HepG2 (cell line): ENCODE data around the gene RASGRP2. TPM values are rescaled to one million over a fixed set of nuclear protein-coding genes. Genes with fewer than 3 reads are reported as not detected.

Experiments
- ATAC-seq: fragments of 200-7000 bp; cut with Tn5 transposase; 3 replicates; pipeline ENCODE4 v1.9.1; 2020; ENCODE audit warnings: mild to moderate bottlenecking, moderate library complexity
- BruUV-seq: library from RNA; stranded (reverse); fragments of 400-500 nt; replicated peaks from 2 replicates; lab custom pipeline; 2021; lab: Mats Ljungman, UMichigan
- CTCF ChIA-PET: fragments of 300-600 bp; formaldehyde crosslinking; extraction: SDS; loops from one replicate; lab custom pipeline; 2021; ENCODE audit warnings: low total read pairs, inconsistent platforms, low intra/inter-chr PET ratio; lab: Yijun Ruan, JAX
- POLR2A ChIA-PET: fragments of 350-600 bp; sonication (Branson Sonifier 250); formaldehyde crosslinking; loops from one replicate; lab custom pipeline; 2020; ENCODE audit warnings: antibody characterized with exemption, inconsistent platforms; lab: Yijun Ruan, JAX
- DNase-seq: peaks from one replicate; pipeline ENCODE4 v3.0.0-alpha.2; 2015; ENCODE audit warnings: low spot score
- FAIRE-seq: peaks from 3 replicates; lab custom pipeline; 2011; peaks lifted over from hg19 to GRCh38; lab: Jason Lieb, UNC
- H2AFZ ChIP-seq: one replicate; pipeline ENCODE4 v1.6.1; 2011; ENCODE audit warnings: low read length, inconsistent platforms
- H3K27ac ChIP-seq: fragments of 300-600 bp; 3 replicates; pipeline ENCODE4 v1.8.0; 2011; ENCODE audit warnings: mixed run types, mild to moderate bottlenecking, mixed read lengths, low read length, inconsistent platforms; ENCODE audit not compliant: insufficient read depth; ENCODE audit errors: extremely low read length
- H3K27me3 ChIP-seq, 2 experiments: fragments of 200-600 bp in 1 of 2; 2 replicates in 1 of 2; 3 replicates in 1 of 2; pipeline versions ENCODE4 v1.6.0 to v1.8.0; 2011; ENCODE audit warnings: low read length in 2 of 2, mild to moderate bottlenecking in 2 of 2, moderate library complexity in 2 of 2, inconsistent platforms in 1 of 2; ENCODE audit not compliant: insufficient read depth in 2 of 2, control insufficient read depth in 1 of 2
- H3K36me3 ChIP-seq, 2 experiments: fragments of 200-600 bp in 1 of 2; replicated peaks in 1 of 2; 2 replicates in 1 of 2; 3 replicates in 1 of 2; pipeline versions ENCODE4 v1.5.1 to v1.8.0; 2011; ENCODE audit warnings: low read length in 2 of 2, inconsistent platforms in 1 of 2; ENCODE audit not compliant: insufficient read depth in 2 of 2, control insufficient read depth in 1 of 2
- H3K4me1 ChIP-seq: 2 replicates; pipeline ENCODE4 v1.5.1; 2012; ENCODE audit warnings: low read length, inconsistent platforms; ENCODE audit not compliant: insufficient read depth
- H3K4me2 ChIP-seq: 2 replicates; pipeline ENCODE4 v1.6.0; 2011; ENCODE audit warnings: low read depth, low read length, inconsistent platforms
- H3K4me3 ChIP-seq, 3 experiments: fragments of 200-600 bp in 1 of 3; sonication (generic), shearing (Covaris generic) in 1 of 3; replicated peaks in 1 of 3; 2 replicates each; pipeline ENCODE4 v1.5.1; 2011 to 2016; ENCODE audit warnings: low read length in 3 of 3, inconsistent platforms in 2 of 3, low read depth in 2 of 3, mild to moderate bottlenecking in 2 of 3, control low read depth in 1 of 3, mixed read lengths in 1 of 3; ENCODE audit not compliant: insufficient read depth in 1 of 3
- H3K79me2 ChIP-seq: one replicate; pipeline ENCODE4 v1.6.1; 2011; ENCODE audit warnings: low read length, inconsistent platforms; ENCODE audit not compliant: insufficient read depth
- H3K9ac ChIP-seq: 2 replicates; pipeline ENCODE4 v1.6.0; 2011; ENCODE audit warnings: mild to moderate bottlenecking, low read depth, low read length, inconsistent platforms; ENCODE audit not compliant: insufficient read depth
- H3K9me3 ChIP-seq: 2 replicates; pipeline ENCODE4 v1.5.1; 2012; ENCODE audit warnings: mild to moderate bottlenecking, low read length
- H4K20me1 ChIP-seq: 2 replicates; pipeline ENCODE4 v1.6.0; 2011; ENCODE audit warnings: inconsistent platforms, mild to moderate bottlenecking, low read length, moderate library complexity; ENCODE audit not compliant: insufficient read depth
- AGO2 ChIP-seq: fragments of 200-400 bp; formaldehyde crosslinking; optimal IDR thresholded peaks from 2 replicates; pipeline ENCODE3; 2017; ENCODE audit warnings: mild to moderate bottlenecking, low read depth, low read length, moderate library complexity
- KAT7 ChIP-seq: IDR thresholded peaks from 2 replicates; pipeline ENCODE4 v1.6.1; 2018; ENCODE audit warnings: borderline replicate concordance, missing compliant biosample characterization
- POLR2A ChIP-seq, 2 experiments: IDR thresholded peaks; 2 replicates each; pipeline ENCODE4 v1.6.1; 2011; ENCODE audit warnings: low read depth in 2 of 2, low read length in 2 of 2, mild to moderate bottlenecking in 1 of 2, moderate library complexity in 1 of 2; ENCODE audit not compliant: insufficient read depth in 1 of 2
- RBFOX2 ChIP-seq: fragments of 200-400 bp; formaldehyde crosslinking; IDR thresholded peaks from 2 replicates; pipeline ENCODE4 v1.6.1; 2017; ENCODE audit warnings: low read depth, mild to moderate bottlenecking, low read length
- SMAD3 ChIP-seq: sonication (generic); formaldehyde crosslinking; IDR thresholded peaks from 2 replicates; pipeline ENCODE4 v1.4.0; 2020; ENCODE audit warnings: missing genetic modification reagents
- SMC3 ChIP-seq: IDR thresholded peaks from 2 replicates; pipeline ENCODE4 v1.6.1; 2011; ENCODE audit warnings: low read length, improper control_type of control experiment
- TOPORS ChIP-seq: sonication (generic); formaldehyde crosslinking; IDR thresholded peaks from 2 replicates; pipeline ENCODE4 v1.8.0; 2023; ENCODE audit warnings: mild to moderate bottlenecking, missing genetic modification reagents
- ZFP90 ChIP-seq: sonication (generic); formaldehyde crosslinking; IDR thresholded peaks from 2 replicates; pipeline ENCODE4 v1.8.0; 2022; ENCODE audit warnings: missing genetic modification reagents, mild to moderate bottlenecking, inconsistent platforms, borderline replicate concordance
- ZNF235 ChIP-seq: sonication (generic); formaldehyde crosslinking; IDR thresholded peaks from 2 replicates; pipeline ENCODE4 v1.8.1; 2023; ENCODE audit warnings: mild to moderate bottlenecking, missing genetic modification reagents, borderline replicate concordance
- ZNF530 ChIP-seq: sonication (generic); formaldehyde crosslinking; IDR thresholded peaks from 2 replicates; pipeline ENCODE4 v1.5.0; 2020; ENCODE audit warnings: low read depth, mild to moderate bottlenecking, missing genetic modification reagents
- WGBS: methylation state at CpG from one replicate; pipeline ENCODE4 v1.1.6; 2017; ENCODE audit warnings: low lambda C conversion rate; 5-methylcytosine and 5-hydroxymethylcytosine counted together
- in situ Hi-C: cut with HindIII; loops from 2 replicates; pipeline ENCODE4 v1.10.0; 2017; ENCODE audit warnings: low pct_unique_long_range_greater_than_20kb; ENCODE audit not compliant: extremely low pct_ligation_motif_present
- intact Hi-C: fragments of 100-400 bp; cut with micrococcal nuclease; formaldehyde crosslinking; loops from one replicate; pipeline ENCODE4 v1.10.0; 2022; ENCODE audit not compliant: unreplicated experiment
- polyA plus RNA-seq, 8 experiments: library from polyadenylated mRNA; depleted of rRNA in 3 of 8; stranded (reverse) in 7 of 8; unstranded in 1 of 8; fragments of >200 nt; fragmentation: Illumina TruSeq in 4 of 8; extraction: Trizol in 4 of 8; gene quantifications; 2 replicates each; pipeline versions ENCODE4 v1.2.1 to v1.2.3, GENCODE V29; 2011 to 2016; ENCODE audit warnings: low read depth in 4 of 8, missing spikeins in 1 of 8, mixed read lengths in 1 of 8; ENCODE audit not compliant: insufficient read depth in 1 of 8
- total RNA-seq, 5 experiments: library from RNA; depleted of rRNA; stranded (reverse); fragments of >200 nt; fragmentation: Illumina TruSeq; extraction: Trizol; gene quantifications; 2 replicates each; pipeline ENCODE4 v1.2.3, GENCODE V29; 2016; ENCODE audit warnings: low read depth in 1 of 5
- TF ChIP-seq, protein P1 (sequence below): sonication (generic); formaldehyde crosslinking; conservative IDR thresholded peaks from 2 replicates; pipeline ENCODE4 v1.8.1; 2023; ENCODE audit warnings: missing genetic modification reagents
- TF ChIP-seq, protein P2 (sequence below): sonication (generic); formaldehyde crosslinking; IDR thresholded peaks from 2 replicates; pipeline ENCODE4 v1.4.0; 2020; ENCODE audit warnings: missing genetic modification reagents
- TF ChIP-seq, protein P3 (sequence below): sonication (generic); formaldehyde crosslinking; IDR thresholded peaks from 2 replicates; pipeline ENCODE4 v1.9.0; 2022; ENCODE audit warnings: missing genetic modification reagents, mild to moderate bottlenecking, borderline replicate concordance
- TF ChIP-seq, protein P4 (sequence below): sonication (generic); formaldehyde crosslinking; IDR thresholded peaks from 2 replicates; pipeline ENCODE4 v1.4.0; 2020; ENCODE audit warnings: missing genetic modification reagents, borderline replicate concordance

The RASGRP2 gene
- total and polyA plus RNA-seq, 2 of the 13 experiments (the other 11 are each of a cell fraction or from before 2014, with no cell fraction given) = 0.61 TPM; not detected in 1

DNA sequence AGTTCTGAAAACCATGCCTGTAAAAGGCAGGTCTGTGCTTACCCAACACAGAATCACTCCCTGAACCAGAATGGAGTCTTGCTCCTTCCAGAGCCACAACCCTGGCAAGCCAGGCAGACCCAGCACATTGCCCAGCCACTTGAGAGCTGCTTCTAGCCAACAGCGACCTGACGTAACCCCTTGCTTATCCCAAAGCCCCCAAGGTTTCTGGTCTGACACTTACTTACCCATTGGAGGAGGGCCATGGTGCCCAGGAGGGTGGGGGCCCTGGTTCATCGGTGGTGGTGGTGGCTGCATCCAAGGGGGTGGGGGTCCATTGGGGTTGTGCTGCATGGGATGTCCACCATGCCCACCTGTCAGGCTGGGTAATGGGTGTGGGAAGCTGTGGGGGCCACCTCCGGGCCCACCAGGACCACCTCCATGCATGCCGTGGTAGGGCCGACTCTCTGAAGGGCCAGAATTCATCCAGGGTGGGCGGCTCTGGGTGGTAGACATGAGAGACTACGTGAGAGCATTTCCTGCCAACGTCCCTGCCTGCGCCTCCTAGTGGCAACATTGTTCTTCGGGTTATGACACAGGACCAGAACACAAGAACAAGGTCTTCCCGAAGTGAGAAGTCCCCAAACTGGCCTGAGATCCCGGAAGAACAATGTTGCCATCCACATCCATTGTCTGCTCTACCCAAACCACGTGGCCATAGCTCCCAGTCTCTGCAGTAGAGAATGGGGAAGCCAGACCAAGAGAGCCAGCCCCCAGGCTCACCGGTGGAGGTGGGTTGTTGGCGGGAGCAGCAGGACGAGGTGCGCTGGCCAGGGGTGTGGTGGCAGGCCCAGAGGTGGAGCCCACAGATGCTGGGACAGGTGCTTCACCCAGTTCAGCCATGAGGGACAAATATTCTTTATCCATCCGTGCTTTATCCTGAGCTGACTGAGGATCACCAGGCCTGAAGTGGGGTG is 23.7 kb upstream of the RASGRP2 start (continued):
- TF ChIP-seq, protein P1, sequence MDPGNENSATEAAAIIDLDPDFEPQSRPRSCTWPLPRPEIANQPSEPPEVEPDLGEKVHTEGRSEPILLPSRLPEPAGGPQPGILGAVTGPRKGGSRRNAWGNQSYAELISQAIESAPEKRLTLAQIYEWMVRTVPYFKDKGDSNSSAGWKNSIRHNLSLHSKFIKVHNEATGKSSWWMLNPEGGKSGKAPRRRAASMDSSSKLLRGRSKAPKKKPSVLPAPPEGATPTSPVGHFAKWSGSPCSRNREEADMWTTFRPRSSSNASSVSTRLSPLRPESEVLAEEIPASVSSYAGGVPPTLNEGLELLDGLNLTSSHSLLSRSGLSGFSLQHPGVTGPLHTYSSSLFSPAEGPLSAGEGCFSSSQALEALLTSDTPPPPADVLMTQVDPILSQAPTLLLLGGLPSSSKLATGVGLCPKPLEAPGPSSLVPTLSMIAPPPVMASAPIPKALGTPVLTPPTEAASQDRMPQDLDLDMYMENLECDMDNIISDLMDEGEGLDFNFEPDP (CRISPR knock-in tag) = 0 out of 2 replicates have a peak, but pooled peaks have one; percentile 17
- TF ChIP-seq ZFP90 (CRISPR knock-in tag) (0 out of 2 replicates have a peak, but pooled peaks have one; percentile 24), POLR2A (IDR thresholded peaks at IDR 0.05; ENCODE audit: insufficient read depth in 1 of 2, low read depth in 2 of 2, low read length in 2 of 2) (peak in 1 of 2 experiments; percentile 26; a peak in 2 of 4 replicates), SMC3 (0 out of 2 replicates have a peak, but pooled peaks have one; percentile 25), AGO2 (peak; percentile 79)

DNA sequence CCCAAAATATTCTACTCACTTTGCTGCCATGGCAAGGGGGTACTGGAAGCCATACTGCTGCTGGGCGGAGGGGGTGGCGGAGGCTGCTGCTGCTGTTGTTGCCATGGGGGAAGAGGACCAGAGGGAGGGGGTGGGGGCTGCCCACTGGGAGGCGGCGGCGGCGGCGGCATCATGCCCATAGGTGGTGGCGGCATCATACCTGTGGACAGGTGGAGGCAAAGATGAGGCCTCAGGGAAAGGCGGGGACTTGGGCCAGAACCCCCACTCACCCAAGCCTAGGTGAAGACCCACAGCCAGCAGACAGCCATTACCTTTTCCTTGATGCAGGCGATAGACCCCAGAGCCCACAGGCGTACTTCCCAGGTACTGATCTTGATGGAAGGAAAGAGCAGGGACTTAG is 22.9 kb upstream of the RASGRP2 start:
- H3K27me3 ChIP-seq = no peaks in the 10 kb centered on the region
- H3K9ac ChIP-seq = no peak overlapping the region
- DNase-seq (no peak), ATAC-seq (no peak), FAIRE-seq (no peak)
- whole genome bisulfite sequencing = 98% methylated on average over 11 of the region's 11 CpGs
- no peak overlapping the region for H3K4me3 ChIP-seq
- POLR2A ChIA-PET = interaction anchor here (1.3 kb wide), 1 partner anchor 8 kb away, joined by 3 read pairs; no protein-coding TSS in a partner anchor
- H3K9me3 ChIP-seq = no peaks in the 10 kb centered on the region
- peaks cover 57 to 84% of the 10 kb centered on the region in 2 experiments for H3K36me3 ChIP-seq
- peaks cover 88% of the 10 kb centered on the region for H4K20me1 ChIP-seq
- H2AFZ ChIP-seq = no peak overlapping the region
- no peak overlapping the region for H3K27ac ChIP-seq
- no peak overlapping the region for H3K4me2 ChIP-seq
- TF ChIP-seq, protein P2, sequence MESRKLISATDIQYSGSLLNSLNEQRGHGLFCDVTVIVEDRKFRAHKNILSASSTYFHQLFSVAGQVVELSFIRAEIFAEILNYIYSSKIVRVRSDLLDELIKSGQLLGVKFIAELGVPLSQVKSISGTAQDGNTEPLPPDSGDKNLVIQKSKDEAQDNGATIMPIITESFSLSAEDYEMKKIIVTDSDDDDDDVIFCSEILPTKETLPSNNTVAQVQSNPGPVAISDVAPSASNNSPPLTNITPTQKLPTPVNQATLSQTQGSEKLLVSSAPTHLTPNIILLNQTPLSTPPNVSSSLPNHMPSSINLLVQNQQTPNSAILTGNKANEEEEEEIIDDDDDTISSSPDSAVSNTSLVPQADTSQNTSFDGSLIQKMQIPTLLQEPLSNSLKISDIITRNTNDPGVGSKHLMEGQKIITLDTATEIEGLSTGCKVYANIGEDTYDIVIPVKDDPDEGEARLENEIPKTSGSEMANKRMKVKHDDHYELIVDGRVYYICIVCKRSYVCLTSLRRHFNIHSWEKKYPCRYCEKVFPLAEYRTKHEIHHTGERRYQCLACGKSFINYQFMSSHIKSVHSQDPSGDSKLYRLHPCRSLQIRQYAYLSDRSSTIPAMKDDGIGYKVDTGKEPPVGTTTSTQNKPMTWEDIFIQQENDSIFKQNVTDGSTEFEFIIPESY = no peak
- no peak for TF ChIP-seq AGO2
- TF ChIP-seq TOPORS (CRISPR knock-in tag) = no peak
- no peak for TF ChIP-seq ZNF530 (CRISPR knock-in tag)
- TF ChIP-seq ZNF235 (CRISPR knock-in tag) = no peak
- TF ChIP-seq, protein P3, sequence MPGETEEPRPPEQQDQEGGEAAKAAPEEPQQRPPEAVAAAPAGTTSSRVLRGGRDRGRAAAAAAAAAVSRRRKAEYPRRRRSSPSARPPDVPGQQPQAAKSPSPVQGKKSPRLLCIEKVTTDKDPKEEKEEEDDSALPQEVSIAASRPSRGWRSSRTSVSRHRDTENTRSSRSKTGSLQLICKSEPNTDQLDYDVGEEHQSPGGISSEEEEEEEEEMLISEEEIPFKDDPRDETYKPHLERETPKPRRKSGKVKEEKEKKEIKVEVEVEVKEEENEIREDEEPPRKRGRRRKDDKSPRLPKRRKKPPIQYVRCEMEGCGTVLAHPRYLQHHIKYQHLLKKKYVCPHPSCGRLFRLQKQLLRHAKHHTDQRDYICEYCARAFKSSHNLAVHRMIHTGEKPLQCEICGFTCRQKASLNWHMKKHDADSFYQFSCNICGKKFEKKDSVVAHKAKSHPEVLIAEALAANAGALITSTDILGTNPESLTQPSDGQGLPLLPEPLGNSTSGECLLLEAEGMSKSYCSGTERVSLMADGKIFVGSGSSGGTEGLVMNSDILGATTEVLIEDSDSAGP (CRISPR knock-in tag) = no peak
- TF ChIP-seq, protein P4, sequence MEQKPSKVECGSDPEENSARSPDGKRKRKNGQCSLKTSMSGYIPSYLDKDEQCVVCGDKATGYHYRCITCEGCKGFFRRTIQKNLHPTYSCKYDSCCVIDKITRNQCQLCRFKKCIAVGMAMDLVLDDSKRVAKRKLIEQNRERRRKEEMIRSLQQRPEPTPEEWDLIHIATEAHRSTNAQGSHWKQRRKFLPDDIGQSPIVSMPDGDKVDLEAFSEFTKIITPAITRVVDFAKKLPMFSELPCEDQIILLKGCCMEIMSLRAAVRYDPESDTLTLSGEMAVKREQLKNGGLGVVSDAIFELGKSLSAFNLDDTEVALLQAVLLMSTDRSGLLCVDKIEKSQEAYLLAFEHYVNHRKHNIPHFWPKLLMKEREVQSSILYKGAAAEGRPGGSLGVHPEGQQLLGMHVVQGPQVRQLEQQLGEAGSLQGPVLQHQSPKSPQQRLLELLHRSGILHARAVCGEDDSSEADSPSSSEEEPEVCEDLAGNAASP (CRISPR knock-in tag) = no peak
- TF ChIP-seq KAT7 = no peak
- no peak for TF ChIP-seq SMAD3 (CRISPR knock-in tag)
- TF ChIP-seq RBFOX2 = no peak
- TF ChIP-seq, all 625 proteins: peak for 0
- Histone ChIP-seq H3K79me2 (peaks cover 7% of the 10 kb centered on the region), H3K4me1 (no peaks in the 10 kb centered on the region)
- in situ Hi-C loops = no loop called here
- intact Hi-C loops = no loop called here
- BruUV-seq = no TSS peak
- CTCF ChIA-PET = no interaction called here
